HepG2 (cell line): ENCODE results near the gene EEFSEC.

Experiments
- HNRNPUL1 ChIP-seq: fragments of 200-400 bp; formaldehyde crosslinking; IDR thresholded peaks from 2 replicates; pipeline ENCODE4 v1.6.1; 2017; ENCODE audit warnings: low read depth, mild to moderate bottlenecking, low read length, moderate library complexity
- ISX ChIP-seq: sonication (generic); formaldehyde crosslinking; conservative IDR thresholded peaks from 2 replicates; pipeline ENCODE4 v1.5.0; 2020; ENCODE audit warnings: missing genetic modification reagents
- POLR2A ChIP-seq, 2 experiments: IDR thresholded peaks; 2 replicates each; pipeline ENCODE4 v1.6.1; 2011; ENCODE audit warnings: low read depth in 2 of 2, low read length in 2 of 2, mild to moderate bottlenecking in 1 of 2, moderate library complexity in 1 of 2; ENCODE audit not compliant: insufficient read depth in 1 of 2
- XRCC5 ChIP-seq: fragments of 200-400 bp; formaldehyde crosslinking; optimal IDR thresholded peaks from 2 replicates; pipeline ENCODE3; 2017; ENCODE audit warnings: mild to moderate bottlenecking, low read length
- ZNF263 ChIP-seq: sonication (generic); formaldehyde crosslinking; IDR thresholded peaks from 2 replicates; pipeline ENCODE4 v1.4.0; 2020; ENCODE audit warnings: missing genetic modification reagents
- ZNF841 ChIP-seq: sonication (generic); formaldehyde crosslinking; IDR thresholded peaks from 2 replicates; pipeline ENCODE4 v1.8.1; 2023; ENCODE audit warnings: missing genetic modification reagents, borderline replicate concordance
- ZZZ3 ChIP-seq: sonication (generic); formaldehyde crosslinking; IDR thresholded peaks from 2 replicates; pipeline ENCODE4 v1.4.0; 2020; ENCODE audit warnings: missing genetic modification reagents, mild to moderate bottlenecking, borderline replicate concordance
- TF ChIP-seq, protein P1 (sequence below): sonication (generic); formaldehyde crosslinking; IDR thresholded peaks from 2 replicates; pipeline ENCODE4 v1.5.0; 2020; ENCODE audit warnings: mild to moderate bottlenecking, missing genetic modification reagents, moderate library complexity

DNA sequence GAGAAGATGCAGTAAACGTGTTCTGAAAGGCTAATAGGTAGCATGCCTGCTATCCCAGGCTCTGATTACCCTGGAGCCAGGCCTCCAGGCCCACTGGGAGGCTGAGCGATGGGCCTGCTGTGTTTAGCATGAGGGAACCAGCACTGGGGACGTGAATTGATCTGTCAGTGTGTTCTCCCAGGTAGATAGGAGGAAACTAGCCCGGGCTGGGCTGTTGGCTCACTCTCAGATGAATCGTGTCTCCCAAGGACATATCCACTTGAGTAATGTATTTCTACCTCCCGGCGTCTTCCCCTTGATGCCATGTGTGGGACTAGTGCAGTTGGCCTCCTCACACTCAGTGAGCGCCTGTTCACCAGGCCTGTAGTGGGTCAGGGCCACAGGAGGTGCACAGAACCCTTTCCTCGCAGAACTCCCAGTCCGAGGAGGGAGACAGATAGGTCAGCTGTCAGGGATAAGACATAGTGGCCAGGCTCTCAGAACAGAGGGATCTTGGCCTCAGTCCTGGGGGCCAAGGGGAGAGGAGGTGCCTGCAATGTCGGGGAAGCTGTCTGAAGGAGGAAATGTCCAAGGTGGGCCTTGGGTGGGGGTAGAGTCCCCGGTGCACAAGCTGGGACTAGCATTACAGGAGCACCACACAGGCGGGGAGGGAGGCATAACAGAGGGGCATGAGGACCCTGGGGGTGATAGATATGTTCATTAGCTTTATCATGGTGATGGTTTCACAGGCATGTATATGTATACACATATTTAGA, 201.7 kb downstream of the EEFSEC start:
- no peak for TF ChIP-seq XRCC5
- TF ChIP-seq ZNF263 (CRISPR knock-in tag), result no peak
- TF ChIP-seq ZNF841, result no peak
- no peak for TF ChIP-seq ZZZ3 (CRISPR knock-in tag)
- TF ChIP-seq HNRNPUL1, result no peak
- TF ChIP-seq, protein P1, sequence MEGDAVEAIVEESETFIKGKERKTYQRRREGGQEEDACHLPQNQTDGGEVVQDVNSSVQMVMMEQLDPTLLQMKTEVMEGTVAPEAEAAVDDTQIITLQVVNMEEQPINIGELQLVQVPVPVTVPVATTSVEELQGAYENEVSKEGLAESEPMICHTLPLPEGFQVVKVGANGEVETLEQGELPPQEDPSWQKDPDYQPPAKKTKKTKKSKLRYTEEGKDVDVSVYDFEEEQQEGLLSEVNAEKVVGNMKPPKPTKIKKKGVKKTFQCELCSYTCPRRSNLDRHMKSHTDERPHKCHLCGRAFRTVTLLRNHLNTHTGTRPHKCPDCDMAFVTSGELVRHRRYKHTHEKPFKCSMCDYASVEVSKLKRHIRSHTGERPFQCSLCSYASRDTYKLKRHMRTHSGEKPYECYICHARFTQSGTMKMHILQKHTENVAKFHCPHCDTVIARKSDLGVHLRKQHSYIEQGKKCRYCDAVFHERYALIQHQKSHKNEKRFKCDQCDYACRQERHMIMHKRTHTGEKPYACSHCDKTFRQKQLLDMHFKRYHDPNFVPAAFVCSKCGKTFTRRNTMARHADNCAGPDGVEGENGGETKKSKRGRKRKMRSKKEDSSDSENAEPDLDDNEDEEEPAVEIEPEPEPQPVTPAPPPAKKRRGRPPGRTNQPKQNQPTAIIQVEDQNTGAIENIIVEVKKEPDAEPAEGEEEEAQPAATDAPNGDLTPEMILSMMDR (CRISPR knock-in tag), result no peak
- TF ChIP-seq POLR2A (IDR thresholded peaks at IDR 0.05; ENCODE audit: insufficient read depth in 1 of 2, low read depth in 2 of 2, low read length in 2 of 2), result no peak
- no peak for TF ChIP-seq ISX (CRISPR knock-in tag)
